HepG2 (cell line): ENCODE measurements around the gene DMAC2L. TPM values are rescaled to one million over a fixed set of nuclear protein-coding genes. Genes with fewer than 3 reads are reported as not detected.
A peak's percentile ranks its signal among the peaks of the same experiment; 100 is the strongest.

ENCODE experiments used
- RCOR2 ChIP-seq: IDR thresholded peaks from 2 replicates; pipeline ENCODE4 v1.6.1; 2016; ENCODE audit warnings: missing biosample characterization, missing genetic modification reagents
- RFX3 ChIP-seq: IDR thresholded peaks from 2 replicates; pipeline ENCODE4 v1.6.1; 2016; ENCODE audit warnings: missing biosample characterization, missing genetic modification reagents
- RFX5 ChIP-seq: IDR thresholded peaks from 2 replicates; pipeline ENCODE4 v1.6.1; 2011; ENCODE audit warnings: low read depth, low read length, improper control_type of control experiment
- RXRB ChIP-seq: IDR thresholded peaks from 2 replicates; pipeline ENCODE4 v1.6.1; 2016; ENCODE audit warnings: borderline replicate concordance, missing genetic modification reagents, missing compliant biosample characterization
- SALL1 ChIP-seq: sonication (generic); formaldehyde crosslinking; IDR thresholded peaks from 2 replicates; pipeline ENCODE4 v1.8.0; 2022; ENCODE audit warnings: mild to moderate bottlenecking, missing genetic modification reagents
- SIX4 ChIP-seq: sonication (generic); formaldehyde crosslinking; IDR thresholded peaks from 2 replicates; pipeline ENCODE4 v1.4.0; 2020; ENCODE audit warnings: missing genetic modification reagents
- SKI ChIP-seq: fragments of 450-650 bp; IDR thresholded peaks from one replicate; pipeline ENCODE4 v1.6.1; 2018; ENCODE audit warnings: mild to moderate bottlenecking; ENCODE audit not compliant: partially characterized antibody
- ZC3H4 ChIP-seq: sonication (generic); formaldehyde crosslinking; IDR thresholded peaks from 2 replicates; pipeline ENCODE4 v1.4.0; 2020; ENCODE audit warnings: missing genetic modification reagents, borderline replicate concordance
- ZFY ChIP-seq: sonication (generic); formaldehyde crosslinking; IDR thresholded peaks from 2 replicates; pipeline ENCODE4 v1.4.0; 2020; ENCODE audit warnings: missing genetic modification reagents
- polyA plus RNA-seq, 8 experiments: library from polyadenylated mRNA; depleted of rRNA in 3 of 8; stranded (reverse) in 7 of 8; unstranded in 1 of 8; fragments of >200 nt; fragmentation: Illumina TruSeq in 4 of 8; extraction: Trizol in 4 of 8; gene quantifications; 2 replicates each; pipeline versions ENCODE4 v1.2.1 to v1.2.3, GENCODE V29; 2011 to 2016; ENCODE audit warnings: low read depth in 4 of 8, missing spikeins in 1 of 8, mixed read lengths in 1 of 8; ENCODE audit not compliant: insufficient read depth in 1 of 8
- total RNA-seq, 5 experiments: library from RNA; depleted of rRNA; stranded (reverse); fragments of >200 nt; fragmentation: Illumina TruSeq; extraction: Trizol; gene quantifications; 2 replicates each; pipeline ENCODE4 v1.2.3, GENCODE V29; 2016; ENCODE audit warnings: low read depth in 1 of 5
- TF ChIP-seq, protein P1 (sequence below): sonication (generic); formaldehyde crosslinking; IDR thresholded peaks from 2 replicates; pipeline ENCODE4 v1.9.0; 2021; ENCODE audit warnings: missing genetic modification reagents, borderline replicate concordance
- TF ChIP-seq, protein P2 (sequence below): IDR thresholded peaks from 2 replicates; pipeline ENCODE4 v1.6.1; 2016
- TF ChIP-seq, protein P3 (sequence below): sonication (generic); formaldehyde crosslinking; conservative IDR thresholded peaks from 2 replicates; pipeline ENCODE4 v1.5.0; 2020; ENCODE audit warnings: missing genetic modification reagents
- TF ChIP-seq, protein P4 (sequence below): sonication (generic); formaldehyde crosslinking; IDR thresholded peaks from 2 replicates; pipeline ENCODE4 v1.4.0; 2020; ENCODE audit warnings: mild to moderate bottlenecking, missing genetic modification reagents
- TF ChIP-seq, protein P5 (sequence below): sonication (generic); formaldehyde crosslinking; IDR thresholded peaks from 2 replicates; pipeline ENCODE4 v1.4.0; 2020; ENCODE audit warnings: missing genetic modification reagents, borderline replicate concordance

The DMAC2L gene
- total and polyA plus RNA-seq, 2 of the 13 experiments (the other 11 are each of a cell fraction or from before 2014, with no cell fraction given): 19.4 to 23.2 TPM

DNA sequence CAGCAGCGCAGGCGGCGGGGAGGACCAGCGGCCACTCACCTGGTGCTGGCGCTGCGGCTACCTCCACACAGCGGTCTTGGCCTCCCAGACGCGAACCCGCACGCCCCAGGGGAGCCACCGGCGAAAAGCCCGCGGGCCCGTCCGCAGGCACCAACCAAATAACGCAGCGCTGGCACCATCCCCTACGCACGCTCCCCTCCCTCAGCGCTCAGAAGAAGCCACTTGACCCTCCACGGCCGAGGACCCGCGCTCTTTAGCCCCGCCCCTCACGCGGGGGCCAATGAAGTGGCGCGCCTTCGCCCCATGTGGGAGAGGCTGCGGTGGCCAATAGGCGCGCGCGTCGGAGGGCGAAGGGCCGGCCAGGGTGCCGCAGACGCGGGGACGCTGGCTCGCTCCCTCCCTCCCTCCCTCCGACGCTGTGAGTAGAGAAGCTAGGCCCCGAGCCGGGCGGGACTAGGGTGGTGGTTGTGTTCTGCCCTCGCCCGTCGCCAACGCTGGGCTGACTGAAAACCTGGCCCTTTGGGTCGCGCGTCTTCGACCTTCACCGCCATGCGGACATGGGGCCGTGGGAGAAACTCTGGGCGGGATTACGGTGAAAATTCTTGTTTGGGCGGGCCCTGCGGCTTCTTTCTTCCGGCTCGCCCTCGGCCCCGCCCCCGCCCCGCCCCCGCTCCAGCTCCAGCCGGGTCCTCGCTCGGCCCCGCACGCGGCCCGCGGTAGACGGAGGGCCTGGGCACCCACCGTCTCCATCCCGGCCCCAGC is at the start of gene DMAC2L, which contains the start of gene L2HGDH (continued):
- no peak for TF ChIP-seq ZC3H4 (CRISPR knock-in tag)
- TF ChIP-seq RCOR2: no peak
- TF ChIP-seq, protein P1, sequence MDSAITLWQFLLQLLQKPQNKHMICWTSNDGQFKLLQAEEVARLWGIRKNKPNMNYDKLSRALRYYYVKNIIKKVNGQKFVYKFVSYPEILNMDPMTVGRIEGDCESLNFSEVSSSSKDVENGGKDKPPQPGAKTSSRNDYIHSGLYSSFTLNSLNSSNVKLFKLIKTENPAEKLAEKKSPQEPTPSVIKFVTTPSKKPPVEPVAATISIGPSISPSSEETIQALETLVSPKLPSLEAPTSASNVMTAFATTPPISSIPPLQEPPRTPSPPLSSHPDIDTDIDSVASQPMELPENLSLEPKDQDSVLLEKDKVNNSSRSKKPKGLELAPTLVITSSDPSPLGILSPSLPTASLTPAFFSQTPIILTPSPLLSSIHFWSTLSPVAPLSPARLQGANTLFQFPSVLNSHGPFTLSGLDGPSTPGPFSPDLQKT (CRISPR knock-in tag): no peak
- TF ChIP-seq, protein P2, sequence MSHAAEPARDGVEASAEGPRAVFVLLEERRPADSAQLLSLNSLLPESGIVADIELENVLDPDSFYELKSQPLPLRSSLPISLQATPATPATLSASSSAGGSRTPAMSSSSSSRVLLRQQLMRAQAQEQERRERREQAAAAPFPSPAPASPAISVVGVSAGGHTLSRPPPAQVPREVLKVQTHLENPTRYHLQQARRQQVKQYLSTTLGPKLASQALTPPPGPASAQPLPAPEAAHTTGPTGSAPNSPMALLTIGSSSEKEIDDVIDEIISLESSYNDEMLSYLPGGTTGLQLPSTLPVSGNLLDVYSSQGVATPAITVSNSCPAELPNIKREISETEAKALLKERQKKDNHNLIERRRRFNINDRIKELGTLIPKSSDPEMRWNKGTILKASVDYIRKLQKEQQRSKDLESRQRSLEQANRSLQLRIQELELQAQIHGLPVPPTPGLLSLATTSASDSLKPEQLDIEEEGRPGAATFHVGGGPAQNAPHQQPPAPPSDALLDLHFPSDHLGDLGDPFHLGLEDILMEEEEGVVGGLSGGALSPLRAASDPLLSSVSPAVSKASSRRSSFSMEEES (CRISPR knock-in tag): peak; percentile 68
- TF ChIP-seq RXRB (CRISPR knock-in tag): 0 out of 2 replicates have a peak, but pooled peaks have one; percentile 36
- no peak for TF ChIP-seq RFX5
- 0 out of 2 replicates have a peak, but pooled peaks have one; percentile 31 for TF ChIP-seq SIX4 (CRISPR knock-in tag)
- TF ChIP-seq, protein P3, sequence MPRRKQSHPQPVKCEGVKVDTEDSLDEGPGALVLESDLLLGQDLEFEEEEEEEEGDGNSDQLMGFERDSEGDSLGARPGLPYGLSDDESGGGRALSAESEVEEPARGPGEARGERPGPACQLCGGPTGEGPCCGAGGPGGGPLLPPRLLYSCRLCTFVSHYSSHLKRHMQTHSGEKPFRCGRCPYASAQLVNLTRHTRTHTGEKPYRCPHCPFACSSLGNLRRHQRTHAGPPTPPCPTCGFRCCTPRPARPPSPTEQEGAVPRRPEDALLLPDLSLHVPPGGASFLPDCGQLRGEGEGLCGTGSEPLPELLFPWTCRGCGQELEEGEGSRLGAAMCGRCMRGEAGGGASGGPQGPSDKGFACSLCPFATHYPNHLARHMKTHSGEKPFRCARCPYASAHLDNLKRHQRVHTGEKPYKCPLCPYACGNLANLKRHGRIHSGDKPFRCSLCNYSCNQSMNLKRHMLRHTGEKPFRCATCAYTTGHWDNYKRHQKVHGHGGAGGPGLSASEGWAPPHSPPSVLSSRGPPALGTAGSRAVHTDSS (CRISPR knock-in tag): peak; percentile 77; the same call in 1 of the 2 replicates
- no peak for TF ChIP-seq RFX3
- TF ChIP-seq, protein P4, sequence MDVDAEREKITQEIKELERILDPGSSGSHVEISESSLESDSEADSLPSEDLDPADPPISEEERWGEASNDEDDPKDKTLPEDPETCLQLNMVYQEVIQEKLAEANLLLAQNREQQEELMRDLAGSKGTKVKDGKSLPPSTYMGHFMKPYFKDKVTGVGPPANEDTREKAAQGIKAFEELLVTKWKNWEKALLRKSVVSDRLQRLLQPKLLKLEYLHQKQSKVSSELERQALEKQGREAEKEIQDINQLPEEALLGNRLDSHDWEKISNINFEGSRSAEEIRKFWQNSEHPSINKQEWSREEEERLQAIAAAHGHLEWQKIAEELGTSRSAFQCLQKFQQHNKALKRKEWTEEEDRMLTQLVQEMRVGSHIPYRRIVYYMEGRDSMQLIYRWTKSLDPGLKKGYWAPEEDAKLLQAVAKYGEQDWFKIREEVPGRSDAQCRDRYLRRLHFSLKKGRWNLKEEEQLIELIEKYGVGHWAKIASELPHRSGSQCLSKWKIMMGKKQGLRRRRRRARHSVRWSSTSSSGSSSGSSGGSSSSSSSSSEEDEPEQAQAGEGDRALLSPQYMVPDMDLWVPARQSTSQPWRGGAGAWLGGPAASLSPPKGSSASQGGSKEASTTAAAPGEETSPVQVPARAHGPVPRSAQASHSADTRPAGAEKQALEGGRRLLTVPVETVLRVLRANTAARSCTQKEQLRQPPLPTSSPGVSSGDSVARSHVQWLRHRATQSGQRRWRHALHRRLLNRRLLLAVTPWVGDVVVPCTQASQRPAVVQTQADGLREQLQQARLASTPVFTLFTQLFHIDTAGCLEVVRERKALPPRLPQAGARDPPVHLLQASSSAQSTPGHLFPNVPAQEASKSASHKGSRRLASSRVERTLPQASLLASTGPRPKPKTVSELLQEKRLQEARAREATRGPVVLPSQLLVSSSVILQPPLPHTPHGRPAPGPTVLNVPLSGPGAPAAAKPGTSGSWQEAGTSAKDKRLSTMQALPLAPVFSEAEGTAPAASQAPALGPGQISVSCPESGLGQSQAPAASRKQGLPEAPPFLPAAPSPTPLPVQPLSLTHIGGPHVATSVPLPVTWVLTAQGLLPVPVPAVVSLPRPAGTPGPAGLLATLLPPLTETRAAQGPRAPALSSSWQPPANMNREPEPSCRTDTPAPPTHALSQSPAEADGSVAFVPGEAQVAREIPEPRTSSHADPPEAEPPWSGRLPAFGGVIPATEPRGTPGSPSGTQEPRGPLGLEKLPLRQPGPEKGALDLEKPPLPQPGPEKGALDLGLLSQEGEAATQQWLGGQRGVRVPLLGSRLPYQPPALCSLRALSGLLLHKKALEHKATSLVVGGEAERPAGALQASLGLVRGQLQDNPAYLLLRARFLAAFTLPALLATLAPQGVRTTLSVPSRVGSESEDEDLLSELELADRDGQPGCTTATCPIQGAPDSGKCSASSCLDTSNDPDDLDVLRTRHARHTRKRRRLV (CRISPR knock-in tag): peak; percentile 91
- TF ChIP-seq ZFY (CRISPR knock-in tag): peak; percentile 95
- TF ChIP-seq SALL1 (CRISPR knock-in tag): peak; percentile 84
- TF ChIP-seq, protein P5, sequence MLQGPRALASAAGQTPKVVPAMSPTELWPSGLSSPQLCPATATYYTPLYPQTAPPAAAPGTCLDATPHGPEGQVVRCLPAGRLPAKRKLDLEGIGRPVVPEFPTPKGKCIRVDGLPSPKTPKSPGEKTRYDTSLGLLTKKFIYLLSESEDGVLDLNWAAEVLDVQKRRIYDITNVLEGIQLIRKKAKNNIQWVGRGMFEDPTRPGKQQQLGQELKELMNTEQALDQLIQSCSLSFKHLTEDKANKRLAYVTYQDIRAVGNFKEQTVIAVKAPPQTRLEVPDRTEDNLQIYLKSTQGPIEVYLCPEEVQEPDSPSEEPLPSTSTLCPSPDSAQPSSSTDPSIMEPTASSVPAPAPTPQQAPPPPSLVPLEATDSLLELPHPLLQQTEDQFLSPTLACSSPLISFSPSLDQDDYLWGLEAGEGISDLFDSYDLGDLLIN (CRISPR knock-in tag): no peak
- TF ChIP-seq SKI: no peak
